IPS DF 19.7 (cell line): ENCODE data around the gene NR3C2.
"Not testable (repeated sequence)": the region's sequence is repeated elsewhere in the genome, so short reads cannot be mapped to it uniquely, and the experiment has no call there.

Experiments used
- DNase-seq: peaks from one replicate; pipeline ENCODE4 v3.0.0-alpha.2; 2013; ENCODE audit warnings: low read depth, low spot score

NR3C2 gene

GRCh38 chr4:148170408-148171365 is 271.5 kb downstream of the NR3C2 start:
- DNase-seq, result no peak

GRCh38 chr4:148166132-148166591 is 276.1 kb downstream of the NR3C2 start:
- no peak for DNase-seq

GRCh38 chr4:148164557-148164956 is 277.7 kb downstream of the NR3C2 start:
- DNase-seq, result no peak

- DNase-seq, result no peak
Measured at GRCh38 chr4:148162991-148163390, 279.2 kb downstream of the NR3C2 start.

- no peak for DNase-seq
Measured at GRCh38 chr4:148162519-148162918, 279.7 kb downstream of the NR3C2 start.

- DNase-seq, result no peak
Measured at GRCh38 chr4:148161601-148162000, 280.6 kb downstream of the NR3C2 start.

GRCh38 chr4:148159793-148160192 is 282.4 kb downstream of the NR3C2 start:
- no peak for DNase-seq

GRCh38 chr4:148154769-148155168 is 287.4 kb downstream of the NR3C2 start:
- no peak for DNase-seq

GRCh38 chr4:148152868-148153625 is 289.2 kb downstream of the NR3C2 start:
- no peak for DNase-seq

- DNase-seq, result no peak
Measured at GRCh38 chr4:148151806-148152205, 290.4 kb downstream of the NR3C2 start.

GRCh38 chr4:148145475-148145874 is 296.7 kb downstream of the NR3C2 start:
- DNase-seq, result no peak

GRCh38 chr4:148143174-148143573 is 299.0 kb downstream of the NR3C2 start:
- DNase-seq, result no peak

- no peak for DNase-seq
Measured at GRCh38 chr4:148141501-148141900, 300.7 kb downstream of the NR3C2 start.

GRCh38 chr4:148126825-148127224 is 315.4 kb downstream of the NR3C2 start:
- DNase-seq, result no peak

- DNase-seq, result no peak
Measured at GRCh38 chr4:148124512-148124911, 317.7 kb downstream of the NR3C2 start.

- not testable (repeated sequence) for DNase-seq
Measured at GRCh38 chr4:148123161-148123560, 319.1 kb downstream of the NR3C2 start.

GRCh38 chr4:148120216-148120615 is 322.0 kb downstream of the NR3C2 start:
- no peak for DNase-seq

- no peak for DNase-seq
Measured at GRCh38 chr4:148118633-148119032, 323.6 kb downstream of the NR3C2 start.

GRCh38 chr4:148118179-148118578 is 324.0 kb downstream of the NR3C2 start:
- DNase-seq, result no peak

GRCh38 chr4:148116969-148117368 is 325.2 kb downstream of the NR3C2 start:
- DNase-seq, result no peak

GRCh38 chr4:148116264-148116663 is 325.9 kb downstream of the NR3C2 start:
- DNase-seq, result no peak

GRCh38 chr4:148114436-148114835 is 327.8 kb downstream of the NR3C2 start:
- DNase-seq, result no peak
